Spleen (tissue), 11 donors: Measurements from ENCODE around the gene WDR64. TPM values are rescaled to one million over a fixed set of nuclear protein-coding genes. Genes with fewer than 3 reads are reported as not detected.

Experiments
- DNase-seq: peaks from one replicate; pipeline ENCODE4 v3.0.0-alpha.2; 2020
- H3K27ac ChIP-seq, 8 donors: fragments of 200-600 bp; sonication (generic) in 7 of 8; 1 replicate in 4 of 8; 2 replicates in 4 of 8; pipeline versions ENCODE4 v1.5.0 to v1.8.0; 2016 to 2021; ENCODE audit warnings: inconsistent platforms in 4 of 8, mild to moderate bottlenecking in 4 of 8, moderate library complexity in 1 of 8
- H3K27me3 ChIP-seq, 7 donors: fragments of 200-600 bp; sonication (generic) in 6 of 7; replicated peaks in 1 of 7; 1 replicate in 4 of 7; 2 replicates in 3 of 7; pipeline versions ENCODE4 v1.5.0 to v1.8.0; 2016 to 2021; ENCODE audit warnings: inconsistent platforms in 3 of 7, mild to moderate bottlenecking in 1 of 7
- H3K36me3 ChIP-seq, 6 donors: fragments of 200-600 bp; sonication (generic) in 5 of 6; 1 replicate in 4 of 6; 2 replicates in 2 of 6; pipeline versions ENCODE4 v1.5.0 to v1.8.0; 2016 to 2021; ENCODE audit warnings: inconsistent platforms in 2 of 6
- H3K4me1 ChIP-seq, 6 donors: fragments of 200-600 bp; sonication (generic) in 5 of 6; 1 replicate in 3 of 6; 2 replicates in 3 of 6; pipeline versions ENCODE4 v1.5.0 to v1.8.0; 2016 to 2021; ENCODE audit warnings: inconsistent platforms in 3 of 6
- H3K4me3 ChIP-seq, 8 donors: fragments of 200-600 bp; sonication (generic) in 7 of 8; 1 replicate in 4 of 8; 2 replicates in 4 of 8; pipeline versions ENCODE4 v1.5.0 to v1.8.0; 2016 to 2021; ENCODE audit warnings: inconsistent platforms in 4 of 8, mild to moderate bottlenecking in 4 of 8, moderate library complexity in 2 of 8
- H3K9me3 ChIP-seq, 8 donors: fragments of 200-600 bp; sonication (generic) in 7 of 8; 1 replicate in 4 of 8; 2 replicates in 4 of 8; pipeline versions ENCODE4 v1.5.0 to v1.8.0; 2016 to 2021; ENCODE audit warnings: inconsistent platforms in 4 of 8
- CTCF ChIP-seq, 11 experiments: fragments of 200-600 bp in 7 of 11; fragments of 450-650 bp in 4 of 11; sonication (generic) in 4 of 11; IDR thresholded peaks in 8 of 11; conservative IDR thresholded peaks in 3 of 11; 1 replicate in 7 of 11; 2 replicates in 4 of 11; pipeline versions ENCODE4 v1.4.0 to v1.8.0; 2016 to 2021; ENCODE audit warnings: antibody characterized with exemption in 11 of 11, inconsistent platforms in 4 of 11, mild to moderate bottlenecking in 1 of 11
- POLR2A ChIP-seq, 3 donors: fragments of 450-650 bp; IDR thresholded peaks; one replicate each; pipeline ENCODE4 v1.5.1; 2017; ENCODE audit warnings: antibody characterized with exemption in 3 of 3, mild to moderate bottlenecking in 1 of 3
- POLR2AphosphoS5 ChIP-seq, 3 donors: sonication (generic); formaldehyde crosslinking; IDR thresholded peaks; one replicate each; pipeline ENCODE4 v1.5.1; 2017; ENCODE audit warnings: antibody characterized with exemption in 3 of 3
- WGBS, 5 donors: extraction: QIAGEN DNeasy Blood & Tissue Kit in 3 of 5; methylation state at CpG; one replicate each; pipeline versions ENCODE4 v1.1.5 to v1.1.7; 2013 to 2018; 5-methylcytosine and 5-hydroxymethylcytosine counted together
- intact Hi-C: fragments of 100-400 bp; cut with DNase I; formaldehyde crosslinking; loops from one replicate; pipeline ENCODE4 v1.15.0; 2023; ENCODE audit warnings: low total_unique reads
- polyA plus RNA-seq, 3 donors: library from polyadenylated mRNA; stranded (reverse); fragments of 200-250 nt; gene quantifications; one replicate each; pipeline ENCODE4 v1.2.1, GENCODE V29; 2013
- total RNA-seq, 7 donors: library from RNA; depleted of rRNA in 3 of 7; stranded (reverse); fragments of >200 nt in 3 of 7; fragmentation: NEBNext Ultra II Directional in 4 of 7; extraction: Animal tissue kit (Norgen Biotek cat#: 25700) in 4 of 7; gene quantifications; one replicate each; pipeline versions ENCODE4 v1.1.0 to v1.2.1, GENCODE V29; 2016 to 2021
- donor health status: healthy with polysubstance abuse.
- donor health status: DM: no; HTN: no; CAD: no; lungs with moderate emphysema.
- donor health status: DM: no; HTN: no; CAD: no.
- donor health status: Bipolar disorder and iron deficiency.
- donor health status: healthy.
- donor health status: DM: no; HTN: no; CAD: no.
- donor health status: DM: yes; HTN: yes; CAD: no.

Gene WDR64
- total and polyA plus RNA-seq, 10 donors: 0.03 to 0.55 (median 0.26) TPM; not detected in 3

GRCh38 chr1:241816008-241816407, 163.9 kb downstream of the WDR64 start:
- DNase-seq: no peak
- intact Hi-C loops: no loop called here
- no peaks in the 10 kb centered on the region for H3K9me3 ChIP-seq
- peaks cover 0 to 6% (median 0%) of the 10 kb centered on the region in 6 donors for H3K4me1 ChIP-seq
- H3K4me3 ChIP-seq: no peak overlapping the region
- WGBS, 5 donors: 72 to 88% (median 83%) methylated on average over 6 of the region's 6 CpGs
- peaks cover 0 to 5% (median 0%) of the 10 kb centered on the region in 7 donors for H3K27me3 ChIP-seq
- no peaks in the 10 kb centered on the region for H3K36me3 ChIP-seq
- H3K27ac ChIP-seq: no peak overlapping the region
- no peak for TF ChIP-seq POLR2AphosphoS5 (IDR thresholded peaks at IDR 0.05)
- no peak for TF ChIP-seq CTCF (IDR thresholded peaks at IDR 0.05 in 8 of 11, conservative IDR thresholded peaks at IDR 0.05 in 3 of 11)
- TF ChIP-seq POLR2A (IDR thresholded peaks at IDR 0.05): no peak

GRCh38 chr1:241817331-241817792, 165.3 kb downstream of the WDR64 start:
- Histone ChIP-seq H3K27me3 (peaks cover 0 to 5% (median 0%) of the 10 kb centered on the region in 7 donors), H3K36me3 (no peaks in the 10 kb centered on the region), H3K27ac (no peak overlapping the region), H3K4me1 (peaks cover 0 to 6% (median 0%) of the 10 kb centered on the region in 6 donors), H3K4me3 (no peak overlapping the region), H3K9me3 (no peaks in the 10 kb centered on the region)
- DNase-seq: no peak
- no peak for TF ChIP-seq CTCF (IDR thresholded peaks at IDR 0.05 in 8 of 11, conservative IDR thresholded peaks at IDR 0.05 in 3 of 11)
- TF ChIP-seq POLR2A (IDR thresholded peaks at IDR 0.05): no peak
- TF ChIP-seq POLR2AphosphoS5 (IDR thresholded peaks at IDR 0.05): no peak
- intact Hi-C loops: no loop called here
- WGBS, 5 donors: 84 to 96% (median 94%) methylated on average over 1 of the region's 1 CpG

GRCh38 chr1:241817956-241818612, 166.0 kb downstream of the WDR64 start:
- DNase-seq: no peak
- Histone ChIP-seq H3K9me3 (no peaks in the 10 kb centered on the region), H3K27me3 (peaks cover 0 to 5% (median 0%) of the 10 kb centered on the region in 7 donors), H3K4me1 (peaks cover 0 to 6% (median 0%) of the 10 kb centered on the region in 6 donors), H3K27ac (no peak overlapping the region), H3K36me3 (no peaks in the 10 kb centered on the region), H3K4me3 (no peak overlapping the region)
- no peak for TF ChIP-seq POLR2A (IDR thresholded peaks at IDR 0.05)
- TF ChIP-seq POLR2AphosphoS5 (IDR thresholded peaks at IDR 0.05): no peak
- no peak for TF ChIP-seq CTCF (IDR thresholded peaks at IDR 0.05 in 8 of 11, conservative IDR thresholded peaks at IDR 0.05 in 3 of 11)
- intact Hi-C loops: no loop called here
- 50 to 57% (median 54%) methylated on average over 3 of the region's 3 CpGs for WGBS, 5 donors

GRCh38 chr1:241819340-241819866, 167.3 kb downstream of the WDR64 start:
- H3K4me3 ChIP-seq: no peak overlapping the region
- 78 to 87% (median 83%) methylated on average over 4 of the region's 4 CpGs for WGBS, 5 donors
- H3K36me3 ChIP-seq: no peaks in the 10 kb centered on the region
- no peaks in the 10 kb centered on the region for H3K9me3 ChIP-seq
- DNase-seq: no peak
- no peak overlapping the region for H3K27ac ChIP-seq
- intact Hi-C loops: no loop called here
- no peaks in the 10 kb centered on the region for H3K27me3 ChIP-seq
- peaks cover 0 to 6% (median 0%) of the 10 kb centered on the region in 6 donors for H3K4me1 ChIP-seq
- TF ChIP-seq CTCF (IDR thresholded peaks at IDR 0.05 in 8 of 11, conservative IDR thresholded peaks at IDR 0.05 in 3 of 11) (no peak), POLR2AphosphoS5 (IDR thresholded peaks at IDR 0.05) (no peak)
